Measurements from ENCODE around the gene SEMA3E.
"Not testable (repeated sequence)": the region's sequence is repeated elsewhere in the genome, so short reads cannot be mapped to it uniquely, and the experiment has no call there.

SEMA3E gene

DNA sequence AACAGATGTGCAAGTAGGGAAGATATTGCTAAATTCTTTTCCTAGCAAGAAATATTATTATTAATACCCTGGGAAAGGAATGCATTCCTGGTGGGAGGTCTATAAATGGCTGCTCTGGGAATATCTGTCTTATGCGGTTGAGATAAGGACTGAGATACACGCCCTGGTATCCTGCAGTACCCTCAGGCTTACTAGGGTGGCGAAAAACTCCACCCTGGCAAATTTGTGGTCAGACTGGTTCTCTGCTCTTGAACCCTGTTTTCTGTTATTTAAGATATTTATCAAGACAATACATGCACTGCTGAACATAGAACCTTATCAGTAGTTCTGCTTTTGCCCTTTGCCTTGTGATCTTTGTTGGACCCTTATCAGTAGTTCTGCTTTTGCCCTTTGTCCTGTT lies 96.4 kb downstream of the SEMA3E start:
- DNase-seq (ENCODE audit: low spot score): not testable (repeated sequence)

DNA sequence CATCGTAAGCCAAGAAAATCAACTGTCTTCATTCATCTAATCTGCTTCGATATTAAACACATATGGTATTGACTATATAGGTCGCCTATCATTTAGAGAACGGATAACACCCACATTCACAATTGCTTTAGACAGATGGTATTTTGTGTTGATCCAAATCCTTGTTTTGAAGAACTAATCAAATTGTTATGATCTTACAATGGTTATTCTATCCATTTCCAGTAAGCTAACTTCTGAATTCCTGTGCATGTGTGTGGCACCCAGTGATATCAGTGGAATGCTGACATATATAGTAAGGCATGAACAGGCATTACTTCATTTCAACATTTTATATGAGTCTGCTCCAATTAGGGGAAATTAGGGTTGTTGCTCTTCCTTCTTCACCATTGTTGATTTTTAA lies 98.8 kb downstream of the SEMA3E start:
- no peak for DNase-seq (ENCODE audit: low spot score)

DNA sequence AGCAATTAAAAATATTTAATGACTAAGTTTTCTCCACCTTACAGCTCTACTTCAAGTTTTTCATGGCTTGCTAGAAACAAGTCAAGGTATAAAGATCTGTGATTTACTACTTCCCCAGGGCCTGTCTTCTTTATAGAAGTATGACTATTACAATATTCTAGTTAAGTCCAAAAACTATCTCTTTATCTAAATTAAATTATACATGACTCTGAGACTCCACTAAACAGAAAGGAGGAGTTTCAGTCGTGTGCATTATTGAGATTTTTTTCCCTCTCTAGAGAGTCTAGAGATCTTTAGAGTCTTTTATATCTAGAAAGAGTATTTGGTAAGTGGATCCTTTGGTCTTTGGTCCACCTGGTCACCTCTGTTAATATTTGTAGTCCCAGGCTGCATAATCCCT lies 100.7 kb downstream of the SEMA3E start:
- no peak for DNase-seq (ENCODE audit: low spot score)

DNA sequence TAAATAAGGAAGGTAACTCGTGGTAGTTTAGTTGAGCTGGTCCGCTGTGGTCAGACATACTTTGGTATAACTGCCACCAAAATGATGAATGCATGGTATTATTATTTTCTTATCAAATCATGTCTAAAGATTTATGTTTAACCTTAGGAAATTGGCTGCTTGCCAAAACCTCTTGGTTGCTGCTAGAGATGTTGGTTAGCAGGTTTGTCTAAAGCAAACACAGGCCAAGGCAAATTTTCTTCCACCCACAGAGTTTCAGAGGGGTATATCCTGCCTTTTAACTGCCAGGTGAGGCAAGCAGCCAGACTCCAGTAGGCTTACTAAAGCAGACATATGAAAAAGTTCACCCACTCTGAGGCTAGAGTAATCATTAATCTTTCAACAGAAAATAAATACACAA lies 101.4 kb downstream of the SEMA3E start:
- DNase-seq (ENCODE audit: low spot score): no peak

DNA sequence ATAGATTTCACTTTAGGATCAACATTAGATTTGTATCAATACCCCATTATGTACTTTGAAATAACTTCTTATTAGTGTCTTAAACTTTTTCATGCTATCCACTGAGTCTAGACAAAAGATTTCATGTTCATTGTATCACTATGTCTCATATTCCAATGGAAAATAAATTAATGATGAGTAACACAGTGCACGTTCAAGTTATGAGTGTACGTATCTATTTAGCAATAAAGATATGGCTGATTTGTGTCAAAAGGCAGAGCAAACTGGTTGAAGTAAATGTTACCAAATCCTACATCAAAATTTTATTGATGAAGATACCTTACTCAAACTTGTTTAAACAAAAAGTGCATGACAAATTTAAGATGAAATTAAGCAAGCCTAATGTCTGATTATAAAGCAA lies 102.4 kb downstream of the SEMA3E start:
- no peak for DNase-seq (ENCODE audit: low spot score)

DNA sequence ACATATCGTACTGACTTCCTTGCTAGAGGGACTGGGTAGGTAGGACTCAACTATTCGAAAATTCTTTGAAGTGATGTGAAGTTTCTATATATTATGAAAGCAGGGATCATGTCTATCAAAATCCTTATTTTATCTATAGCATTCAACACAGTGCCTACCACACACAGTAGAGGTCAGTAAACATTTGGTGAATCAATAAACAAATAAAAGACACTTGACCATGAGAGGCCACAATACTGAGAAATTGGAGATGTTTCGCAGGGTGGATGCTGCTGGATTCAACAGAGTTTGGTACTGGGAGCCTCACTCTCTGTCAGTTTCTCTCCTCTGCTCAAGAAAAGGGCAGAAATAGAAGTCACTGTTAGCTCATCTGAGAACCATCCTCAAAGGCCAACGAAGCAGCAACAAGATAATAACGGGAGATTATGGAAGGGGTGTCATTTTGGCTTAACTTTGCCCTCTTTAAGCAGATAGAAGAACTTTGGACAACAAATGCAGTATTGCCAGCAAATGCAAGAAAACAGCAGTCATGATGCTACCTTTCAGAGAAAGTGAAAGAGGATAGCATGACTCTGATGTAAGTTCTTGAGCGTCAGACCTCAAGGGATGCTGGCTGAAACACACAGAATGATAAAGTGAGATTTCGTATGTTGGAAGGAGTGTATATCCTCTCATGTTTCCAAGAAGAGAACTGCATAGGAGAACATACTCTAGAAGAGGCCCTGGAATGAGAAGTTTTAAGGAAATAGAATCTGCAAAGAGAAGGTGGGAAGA lies 107.6 kb downstream of the SEMA3E start:
- no peak for DNase-seq (ENCODE audit: low spot score)

DNA sequence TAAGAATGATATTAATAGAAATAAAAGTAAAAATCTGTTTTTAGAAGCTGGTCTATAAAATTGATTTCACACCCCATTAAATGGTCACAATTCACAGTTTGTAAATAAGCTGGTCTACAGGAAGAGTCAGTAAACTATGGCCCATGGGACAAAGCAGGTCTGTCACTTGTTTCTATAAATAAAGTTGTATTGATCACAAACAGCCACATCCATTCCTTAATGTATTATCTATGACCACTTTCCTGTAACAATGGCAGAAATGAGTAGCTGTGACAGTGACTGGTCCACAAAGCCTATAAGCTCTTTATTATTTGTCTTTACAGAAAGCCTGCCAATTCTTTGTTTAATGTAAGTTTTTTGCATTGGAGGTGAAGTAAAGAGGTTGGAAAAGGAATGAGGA lies 114.5 kb downstream of the SEMA3E start:
- no peak for DNase-seq (ENCODE audit: low spot score)

DNA sequence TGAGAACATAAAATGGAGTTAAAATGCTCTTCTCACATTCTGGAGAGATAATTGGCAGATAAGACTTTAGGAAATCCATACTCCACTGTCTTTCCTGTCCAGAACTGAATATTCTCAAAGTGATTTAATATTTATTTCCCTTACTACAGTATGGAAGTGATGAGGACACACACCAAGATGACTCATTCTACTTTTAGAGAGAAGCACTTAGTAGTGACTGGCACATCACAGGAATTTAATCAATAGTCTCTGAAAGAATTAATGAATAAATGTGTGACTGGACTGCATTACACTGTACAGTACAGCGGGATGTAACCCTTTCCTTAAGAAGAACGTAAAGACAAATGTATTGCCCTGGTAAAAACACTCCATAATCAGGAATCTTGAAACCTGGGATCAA lies 116.7 kb downstream of the SEMA3E start:
- DNase-seq (ENCODE audit: low spot score): no peak

DNA sequence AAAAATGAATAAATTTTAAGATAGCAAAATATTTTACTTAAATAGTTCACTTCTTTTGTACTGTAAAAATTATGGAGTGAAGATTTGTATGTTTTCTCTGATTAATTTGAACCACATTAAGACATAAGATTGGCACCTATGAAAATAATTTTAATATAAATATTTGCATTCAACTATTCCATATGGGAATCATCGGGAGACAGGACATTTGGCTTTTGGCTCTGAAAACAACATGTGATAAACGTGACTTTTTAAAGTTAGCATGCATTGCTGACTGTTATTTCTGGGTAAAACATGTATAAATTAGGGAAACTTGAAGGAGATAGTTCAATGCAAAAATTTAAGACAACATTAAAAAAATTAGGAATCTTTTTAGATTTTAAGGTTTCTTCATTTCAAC lies 117.2 kb downstream of the SEMA3E start:
- no peak for DNase-seq (ENCODE audit: low spot score)

DNA sequence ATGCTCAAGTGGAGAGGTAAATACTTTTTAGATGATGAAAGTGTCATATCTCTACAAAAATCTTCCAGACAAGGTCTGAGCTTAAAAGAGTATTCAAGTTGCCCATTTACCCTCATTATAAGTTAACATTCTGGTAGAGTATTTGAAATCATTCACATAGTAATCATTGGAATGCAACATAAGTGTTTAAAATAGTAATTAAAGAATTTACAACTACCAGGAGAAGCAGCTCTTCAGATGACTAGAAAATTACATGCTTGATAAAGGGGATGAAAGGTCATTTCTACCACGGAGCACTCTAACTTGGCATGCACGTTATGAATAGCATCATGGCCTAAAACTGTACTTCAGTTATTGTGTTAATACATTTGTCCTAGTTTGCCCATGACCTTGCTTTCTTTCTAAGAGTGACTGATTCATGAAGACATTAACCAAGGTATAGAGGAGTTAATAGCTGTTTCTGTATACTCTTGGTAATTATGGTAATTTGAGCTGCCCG lies 120.0 kb downstream of the SEMA3E start:
- no peak for DNase-seq (ENCODE audit: low spot score)

DNA sequence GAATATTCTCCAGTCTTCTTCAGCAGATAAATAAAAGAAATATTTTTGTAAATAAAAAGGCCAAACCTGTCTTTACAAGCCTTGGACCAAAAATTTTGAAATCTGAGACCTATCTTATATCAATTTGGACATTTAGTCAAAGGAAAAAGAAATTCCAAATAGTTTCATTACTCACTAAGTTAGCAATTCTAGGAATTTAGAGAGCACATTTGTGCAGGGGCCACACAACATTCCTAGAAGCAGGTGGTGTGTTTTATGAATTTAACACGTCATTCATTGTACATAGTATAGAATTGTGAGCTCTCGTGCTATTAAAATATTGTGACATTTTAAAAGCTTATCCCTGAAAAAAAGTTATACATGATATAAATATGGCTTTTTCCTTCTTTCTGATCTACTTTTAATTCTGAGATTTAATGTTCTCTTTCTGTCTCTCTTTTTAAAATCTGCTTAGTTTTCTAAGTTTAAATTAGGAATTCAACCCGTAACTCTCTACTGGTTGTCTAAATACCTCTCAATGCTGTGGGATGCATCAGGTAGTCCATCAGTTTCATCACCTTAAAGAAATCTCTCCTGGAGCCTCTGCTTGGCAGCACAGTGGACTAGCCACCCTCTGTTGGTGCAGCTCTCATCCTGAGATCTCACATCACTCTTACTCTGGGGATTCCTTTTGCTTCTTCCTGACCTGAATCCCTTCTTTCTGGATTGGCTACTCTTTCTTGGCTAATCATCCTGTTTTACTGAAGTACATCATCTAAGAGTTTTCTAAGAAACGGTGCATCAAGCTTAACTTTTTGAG lies 124.5 kb downstream of the SEMA3E start:
- DNase-seq (ENCODE audit: low spot score): no peak

DNA sequence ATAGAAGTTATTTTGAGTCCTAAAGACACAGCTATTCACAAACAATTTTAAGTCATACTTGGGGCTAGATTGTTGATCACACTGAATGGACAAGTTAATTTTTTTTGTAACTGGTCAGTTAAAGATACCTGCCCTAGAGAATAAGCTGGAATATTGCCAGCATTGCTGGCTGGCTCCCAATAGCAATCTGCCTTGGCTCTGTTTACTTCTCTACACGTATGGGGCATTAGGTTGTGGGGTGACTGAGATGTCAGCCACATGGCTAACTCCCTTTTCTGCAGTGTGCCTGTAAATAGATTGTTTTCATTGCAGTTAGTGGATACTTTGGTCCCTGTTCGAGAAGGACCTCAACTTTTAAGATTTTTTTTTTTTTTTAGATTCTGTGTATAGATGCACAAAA lies 128.2 kb downstream of the SEMA3E start:
- DNase-seq (ENCODE audit: low spot score): no peak

DNA sequence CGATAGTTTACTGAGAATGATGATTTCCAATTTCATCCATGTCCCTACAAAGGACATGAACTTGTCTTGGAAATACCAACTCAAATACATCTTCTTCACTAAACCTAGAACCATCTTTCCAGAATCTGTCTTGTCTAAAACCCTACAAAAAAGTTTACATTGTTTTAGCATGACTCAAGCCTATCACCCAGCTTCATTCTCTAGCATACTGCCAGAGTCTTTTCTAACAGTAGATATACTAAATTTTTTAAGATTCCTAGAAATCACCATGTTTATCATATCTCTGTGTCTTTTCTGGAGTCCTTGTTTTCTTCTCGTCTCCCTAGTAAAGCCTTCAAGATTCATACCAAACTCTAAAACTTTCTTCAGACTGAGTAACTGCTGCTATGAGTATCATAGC lies 129.7 kb downstream of the SEMA3E start:
- no peak for DNase-seq (ENCODE audit: low spot score)

DNA sequence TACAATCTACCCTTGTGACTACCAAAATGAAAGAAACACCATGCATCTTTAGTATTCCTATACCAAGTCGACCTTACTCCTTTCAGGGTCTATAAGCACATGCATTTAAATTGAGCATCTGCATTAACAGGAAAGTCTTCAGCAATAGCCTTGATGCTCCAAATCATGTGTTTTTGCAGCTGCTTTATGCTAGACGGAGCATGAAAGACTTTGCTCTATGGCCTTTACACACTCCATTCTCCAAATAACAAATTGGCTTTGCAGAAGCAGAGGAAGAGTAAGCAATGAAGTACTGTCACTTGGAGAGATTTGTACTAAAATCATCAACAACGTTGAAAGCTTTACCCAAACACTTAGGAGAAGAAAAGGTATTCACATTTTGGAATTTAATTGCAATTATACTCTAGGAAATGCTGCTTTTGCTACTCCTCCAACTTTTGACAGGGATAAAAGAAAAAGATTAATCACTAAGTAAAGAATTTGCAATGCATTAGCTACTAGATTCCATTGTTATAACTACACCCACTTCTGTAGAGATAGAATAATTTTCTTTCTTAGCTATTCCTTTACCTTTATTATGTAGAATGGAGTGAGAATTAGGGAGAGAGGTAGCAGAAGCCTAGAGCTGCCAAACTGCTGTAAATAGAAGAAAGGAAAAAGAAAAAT lies 131.8 kb downstream of the SEMA3E start:
- no peak for DNase-seq (ENCODE audit: low spot score)

DNA sequence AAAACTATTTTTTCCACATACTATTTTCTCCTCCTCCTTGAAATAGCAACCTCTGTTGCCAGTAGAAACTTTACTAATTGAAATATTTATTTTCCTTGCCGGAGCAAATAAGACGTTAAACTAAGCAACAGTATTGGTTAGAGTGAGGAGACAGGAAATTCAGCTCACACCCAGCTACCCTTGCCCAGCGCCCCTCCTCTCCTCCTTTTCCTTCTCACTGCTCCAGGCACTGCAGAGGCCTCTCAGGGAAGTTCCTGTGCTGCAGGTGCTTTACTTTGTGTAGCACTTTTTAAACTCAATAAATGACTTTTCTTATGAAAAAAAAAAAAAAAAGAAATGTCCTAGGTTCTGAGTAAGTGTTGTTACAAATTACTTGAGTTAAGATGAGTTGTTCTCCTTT lies 134.0 kb downstream of the SEMA3E start:
- DNase-seq (ENCODE audit: low spot score): no peak

DNA sequence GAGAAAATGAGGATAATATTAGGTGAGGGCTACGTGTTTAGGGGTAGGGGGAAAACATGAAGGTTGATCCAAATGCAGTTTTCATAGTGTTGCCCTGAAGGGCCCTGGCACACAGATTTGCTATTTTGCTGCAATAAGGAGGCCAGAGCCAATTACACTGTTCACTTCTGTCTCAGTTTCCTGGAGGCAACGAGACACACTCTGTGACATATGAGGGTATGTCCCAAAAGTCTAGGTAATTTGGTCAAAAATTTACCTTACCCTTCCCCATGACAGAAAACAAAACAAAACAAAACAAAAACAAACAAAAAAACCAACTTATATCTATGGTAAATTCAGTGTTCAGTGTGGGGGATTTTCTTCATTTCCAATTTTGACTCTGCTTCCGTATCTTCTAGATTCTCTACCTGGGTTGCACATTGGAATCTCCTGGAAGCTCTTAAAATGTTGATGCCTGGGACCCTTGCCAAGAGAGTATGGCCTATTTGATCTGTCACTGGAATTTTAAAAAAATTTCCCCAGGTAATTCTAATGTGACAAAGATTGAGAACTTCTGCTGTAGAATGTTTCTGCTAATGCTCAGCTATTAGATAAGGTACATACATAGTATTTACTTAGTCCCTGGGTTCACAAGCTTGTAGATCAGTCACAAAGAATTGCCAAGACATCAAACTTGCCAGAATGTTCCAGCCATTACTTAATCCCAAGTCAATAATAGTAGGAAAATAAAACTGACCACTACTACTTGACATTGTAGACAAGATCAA lies 139.5 kb downstream of the SEMA3E start:
- DNase-seq (ENCODE audit: low spot score): no peak

DNA sequence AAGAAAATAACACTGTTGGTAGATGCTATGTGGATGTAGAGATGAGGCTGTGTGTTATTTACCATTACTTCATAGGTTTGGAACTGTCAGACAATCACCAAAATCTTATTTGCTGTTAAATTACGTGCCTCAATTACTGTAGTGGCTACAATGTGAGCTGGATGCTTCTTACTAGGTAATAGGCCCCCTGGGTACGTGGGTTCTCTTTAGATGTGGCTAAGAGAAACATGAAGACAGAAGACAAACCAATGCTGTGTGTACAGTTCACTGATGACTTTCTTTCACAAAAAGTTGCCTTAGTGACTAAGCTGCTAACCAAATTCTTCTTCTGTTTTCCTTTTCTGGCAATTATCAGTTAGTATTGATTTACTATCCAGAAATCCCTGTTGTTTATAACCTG lies 144.6 kb downstream of the SEMA3E start:
- no peak for DNase-seq (ENCODE audit: low spot score)

DNA sequence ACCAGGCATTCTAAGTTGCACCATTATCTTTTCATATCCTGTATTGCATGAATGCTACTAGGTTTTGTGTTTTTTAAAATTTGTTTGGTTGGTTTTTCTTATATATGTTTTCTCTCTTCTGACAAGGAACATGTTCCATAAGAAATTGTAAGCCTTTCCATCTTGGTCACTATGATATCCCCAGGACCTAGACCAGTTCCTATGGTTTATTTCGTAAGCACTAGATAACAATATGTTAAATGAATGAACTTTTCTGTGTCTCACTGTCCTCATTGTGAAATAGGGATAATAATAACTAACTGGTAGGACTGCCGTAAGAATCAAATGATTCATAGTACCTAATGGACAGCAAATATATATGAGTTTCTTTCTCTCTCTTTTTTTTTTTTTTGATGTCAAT lies 146.3 kb downstream of the SEMA3E start:
- no peak for DNase-seq (ENCODE audit: low spot score)

DNA sequence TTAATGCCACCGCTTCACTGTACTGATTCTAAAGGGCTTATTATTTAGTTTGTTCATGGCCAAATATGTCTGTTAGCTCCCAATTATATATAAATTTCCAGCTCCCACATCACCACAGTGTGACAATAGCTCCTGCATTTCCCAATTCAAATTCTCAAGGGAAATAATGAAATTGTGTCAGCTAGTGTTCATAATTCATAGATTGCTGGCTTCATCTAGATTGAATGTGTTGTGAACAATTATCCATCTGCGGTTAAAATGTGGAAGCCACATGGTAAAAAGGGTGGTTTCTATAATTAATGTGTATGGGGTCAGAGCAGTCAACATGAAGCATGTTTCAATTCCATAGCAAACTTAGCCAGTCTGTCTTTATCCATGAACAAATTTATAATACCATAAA lies 154.3 kb downstream of the SEMA3E start:
- DNase-seq (ENCODE audit: low spot score): no peak

DNA sequence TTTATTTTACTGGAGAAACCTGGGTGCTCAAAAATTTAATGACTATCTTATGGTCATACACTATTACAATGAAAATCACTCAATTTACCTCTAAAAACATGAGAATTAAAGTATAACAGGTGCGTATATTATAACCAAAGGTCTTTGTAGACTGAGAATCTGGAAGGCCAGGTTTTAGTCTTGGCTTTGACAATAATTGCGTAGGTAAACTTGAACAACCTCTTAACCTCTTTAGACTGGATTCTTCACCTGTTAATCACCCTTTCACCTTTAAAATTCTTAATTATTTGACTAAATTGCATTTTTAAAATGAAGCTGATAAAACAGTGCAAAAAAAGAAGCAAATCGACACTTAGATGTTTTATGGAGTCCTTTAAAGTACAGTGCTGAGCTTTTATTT lies 156.1 kb downstream of the SEMA3E start:
- no peak for DNase-seq (ENCODE audit: low spot score)

DNA sequence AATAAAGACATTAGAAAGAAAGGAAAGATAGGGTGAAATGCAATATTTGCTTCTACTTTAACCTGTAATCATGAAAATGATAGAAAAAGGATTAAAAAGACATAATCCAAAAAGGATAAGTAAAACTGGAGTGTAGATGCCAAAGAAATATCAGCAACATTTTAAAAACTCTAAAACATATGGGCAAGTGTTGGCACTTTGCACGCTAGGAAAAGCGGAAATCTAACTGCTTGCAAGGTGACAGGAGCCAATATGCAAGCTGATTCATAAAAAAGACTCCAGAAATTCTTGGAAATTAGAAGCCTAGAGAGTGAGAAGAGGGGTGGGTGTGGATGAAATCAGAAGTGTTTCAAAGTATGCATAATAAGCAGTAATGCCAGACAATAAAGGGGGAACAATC lies 161.1 kb downstream of the SEMA3E start:
- DNase-seq (ENCODE audit: low spot score): no peak

DNA sequence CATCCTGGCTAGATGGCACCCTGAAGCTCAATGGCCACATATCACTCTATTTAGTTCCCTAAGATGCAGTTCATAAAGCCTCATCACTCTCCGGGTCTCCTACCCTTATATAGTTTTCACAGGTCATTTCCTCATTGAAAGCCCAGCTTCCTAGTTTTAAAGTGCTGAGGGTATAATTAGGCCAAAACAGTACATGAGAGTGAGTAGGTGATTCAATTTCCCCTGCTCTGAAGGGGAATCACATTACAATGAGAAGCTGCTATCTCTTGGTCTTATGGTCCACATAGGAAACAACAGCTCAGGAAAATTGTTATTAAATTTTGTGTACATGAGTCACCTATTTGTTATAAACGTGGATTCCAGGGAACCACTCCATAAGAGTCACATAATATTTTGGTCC lies 162.0 kb downstream of the SEMA3E start:
- DNase-seq (ENCODE audit: low spot score): no peak

Data from globus pallidus (tissue), 1 donor.